Measurements from ENCODE around the gene DZIP1. TPM values are rescaled to one million over a fixed set of nuclear protein-coding genes. Genes with fewer than 3 reads are reported as not detected.
"Not testable (repeated sequence)": the region's sequence is repeated elsewhere in the genome, so short reads cannot be mapped to it uniquely, and the experiment has no call there.

The DZIP1 gene
- total RNA-seq, 1 donor from 2014 or later = 0.22 TPM

DNA sequence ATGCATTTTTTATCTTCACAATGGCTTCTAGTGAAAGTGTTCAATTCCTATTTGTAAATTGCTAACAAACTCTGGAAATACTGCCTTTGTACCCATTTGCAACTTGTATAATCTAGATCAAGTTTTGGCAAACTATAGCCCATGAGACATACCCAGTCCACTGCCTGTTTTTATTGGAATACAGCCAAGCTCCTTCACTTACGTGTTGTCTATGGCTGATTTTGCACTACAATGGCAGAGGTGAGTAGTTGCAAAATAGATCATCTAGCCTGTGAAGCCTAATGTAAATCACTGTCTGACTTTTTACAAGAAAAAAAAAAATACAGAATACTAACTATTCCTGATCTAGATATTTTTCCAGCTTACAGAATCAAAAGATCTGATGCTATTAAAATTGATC, 37.1 kb downstream of the DZIP1 start:
- intact Hi-C loops (cut with micrococcal nuclease) = no loop called here

GRCh38 chr13:95605448-95606125, 38.9 kb downstream of the DZIP1 start:
- intact Hi-C loops (cut with micrococcal nuclease) = no loop called here

DNA sequence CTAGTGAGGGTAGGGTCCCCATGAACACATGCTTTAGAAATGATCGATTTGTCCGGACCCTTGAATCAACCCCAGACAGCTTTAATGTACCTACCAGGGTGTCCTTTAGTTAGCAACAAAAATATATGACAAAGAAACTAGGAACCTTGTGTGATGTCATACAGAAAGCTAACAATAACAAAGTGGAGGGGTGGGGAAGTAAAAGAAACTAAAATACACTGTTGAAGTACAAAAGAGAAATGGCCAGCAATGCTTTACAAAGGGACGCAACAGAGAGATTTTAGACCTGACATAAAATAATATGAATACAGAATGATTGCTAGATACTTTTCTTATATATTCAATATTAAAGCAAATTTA, 40.0 kb downstream of the DZIP1 start:
- intact Hi-C loops (cut with micrococcal nuclease) = no loop called here

DNA sequence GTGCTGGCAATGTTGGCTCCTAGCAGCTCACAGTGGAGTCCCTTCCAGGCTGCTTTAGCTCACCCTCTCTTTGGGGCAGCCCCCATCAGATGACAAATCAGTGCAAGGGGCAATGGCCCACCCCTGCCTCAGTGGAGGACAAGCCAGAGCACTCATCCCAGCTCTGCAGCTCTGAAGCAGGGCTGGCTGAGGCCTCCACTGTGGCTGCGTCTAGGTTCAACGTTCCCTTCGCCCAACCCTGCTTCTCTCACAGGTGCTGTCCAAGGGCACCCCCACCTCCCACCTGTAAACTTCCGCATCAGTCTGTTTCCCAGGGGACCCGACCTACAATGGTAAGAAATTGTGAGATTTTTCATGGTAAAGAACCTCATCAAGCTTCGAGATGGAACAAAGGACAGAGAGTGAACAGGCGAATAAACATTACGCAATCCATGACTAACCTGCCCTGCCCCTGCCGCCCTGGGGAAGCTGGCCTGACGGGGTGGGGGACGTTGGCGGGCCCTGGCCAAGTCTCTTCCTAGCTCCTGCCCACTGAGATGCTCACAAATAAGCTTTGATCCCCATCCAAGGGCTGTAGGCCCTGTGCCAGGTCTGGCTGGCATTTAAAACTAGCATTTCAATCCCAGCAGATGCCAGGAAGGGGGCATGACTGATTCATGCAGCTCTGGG, 40.5 kb downstream of the DZIP1 start:
- intact Hi-C loops (cut with micrococcal nuclease) = no loop called here

- intact Hi-C loops (cut with micrococcal nuclease) = no loop called here
Measured at GRCh38 chr13:95601906-95602305, 42.6 kb downstream of the DZIP1 start.

GRCh38 chr13:95601216-95601615, 43.3 kb downstream of the DZIP1 start:
- intact Hi-C loops (cut with micrococcal nuclease) = no loop called here

GRCh38 chr13:95596701-95597100, 47.8 kb downstream of the DZIP1 start:
- intact Hi-C loops (cut with micrococcal nuclease) = no loop called here

GRCh38 chr13:95593462-95593861, 51.0 kb downstream of the DZIP1 start:
- intact Hi-C loops (cut with micrococcal nuclease) = no loop called here

DNA sequence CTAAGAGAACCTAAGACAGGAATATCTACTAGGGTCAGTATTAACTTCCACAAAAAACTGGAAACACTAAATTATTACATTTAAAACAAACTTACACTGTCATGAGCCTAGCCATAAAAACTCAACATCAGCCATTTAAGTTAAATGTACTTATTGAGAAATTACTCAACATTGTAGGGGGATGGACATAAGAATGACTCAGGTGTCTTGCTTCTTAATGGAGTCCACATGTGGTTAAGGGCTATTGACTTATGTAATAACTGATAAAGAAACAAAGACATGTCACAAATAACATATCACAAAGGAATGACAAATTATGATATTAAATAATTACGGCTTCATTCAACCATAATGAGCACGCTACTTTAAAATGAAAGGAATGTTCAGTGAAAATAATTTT, 55.8 kb downstream of the DZIP1 start:
- intact Hi-C loops (cut with micrococcal nuclease) = no loop called here

- intact Hi-C loops (cut with micrococcal nuclease) = no loop called here
Measured at GRCh38 chr13:95588134-95588533, 56.4 kb downstream of the DZIP1 start.

DNA sequence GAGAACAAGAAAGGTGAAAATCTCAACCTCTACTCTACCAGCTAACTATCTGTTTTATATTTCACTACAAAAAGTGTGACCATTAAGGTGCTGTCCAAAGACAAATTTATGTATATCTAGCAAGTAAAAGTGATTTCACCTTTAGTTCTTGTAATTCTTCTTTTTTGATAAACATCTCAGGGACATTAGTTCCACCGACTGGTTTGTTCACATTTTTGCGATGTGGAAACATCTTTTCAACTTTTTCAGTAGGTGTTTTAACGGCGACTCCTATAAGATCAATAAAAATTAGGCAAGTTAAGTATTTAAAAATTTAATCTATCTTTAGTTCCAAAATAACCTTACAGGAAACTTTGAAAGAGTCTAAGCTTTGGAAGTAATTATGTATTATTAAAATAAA, 58.6 kb downstream of the DZIP1 start:
- intact Hi-C loops (cut with micrococcal nuclease) = no loop called here

DNA sequence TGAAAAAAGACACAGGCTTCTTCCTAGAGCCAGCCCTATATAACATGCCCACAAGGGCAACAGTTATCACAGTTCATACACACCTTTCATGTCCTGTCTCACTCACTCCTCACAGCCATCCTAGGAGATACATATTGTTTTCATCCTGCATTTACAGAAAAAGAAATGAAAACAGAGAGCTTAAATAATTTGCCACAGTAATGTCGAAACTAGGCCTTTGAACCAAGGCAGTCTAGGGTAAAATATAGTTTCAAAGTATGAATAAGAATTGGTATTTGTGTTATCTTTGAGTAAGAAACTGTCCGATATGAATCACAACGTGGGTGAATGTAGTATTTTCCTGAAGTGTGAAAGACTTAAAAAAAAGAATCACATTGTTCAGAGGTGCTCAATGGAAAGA, 65.2 kb downstream of the DZIP1 start:
- intact Hi-C loops (cut with micrococcal nuclease) = no loop called here

DNA sequence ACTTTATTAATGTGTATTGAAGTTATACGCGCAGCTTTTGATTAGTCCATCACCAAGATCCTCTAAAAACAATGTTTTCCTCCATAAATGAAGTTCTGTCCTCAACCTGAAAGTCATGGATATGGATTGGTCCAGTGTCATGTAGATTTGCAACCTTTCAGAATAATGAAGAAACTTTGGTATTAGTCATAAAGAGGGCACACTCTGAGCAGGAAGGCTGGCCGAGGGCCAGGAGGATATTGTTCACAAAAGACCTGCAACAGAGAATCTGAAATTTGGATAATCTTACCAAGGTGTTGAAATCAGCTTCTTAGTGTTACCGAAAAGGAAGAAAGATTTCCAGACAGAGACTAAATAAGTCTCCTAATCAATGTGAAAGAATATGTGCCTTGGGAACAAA, 71.3 kb downstream of the DZIP1 start:
- intact Hi-C loops (cut with micrococcal nuclease) = no loop called here

DNA sequence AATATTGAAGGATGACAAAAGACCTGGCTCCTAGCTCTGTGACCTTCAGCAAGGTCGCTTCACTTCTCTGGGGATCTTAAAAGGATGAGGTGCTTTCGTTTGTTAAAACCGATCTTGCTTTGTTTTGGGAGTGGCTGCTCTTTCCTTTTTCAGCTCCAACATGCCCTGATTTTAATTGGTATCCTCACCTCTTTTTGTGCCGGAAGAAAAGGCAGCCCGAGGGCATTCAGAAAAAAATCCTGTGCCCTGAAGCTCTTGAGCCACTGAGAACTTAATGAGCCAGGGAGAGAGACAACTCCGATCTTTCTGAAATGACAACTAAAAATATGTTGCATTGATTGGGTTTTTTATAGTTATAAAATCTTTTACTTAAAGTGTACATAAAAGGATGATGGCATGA, 72.6 kb downstream of the DZIP1 start:
- intact Hi-C loops (cut with micrococcal nuclease) = no loop called here

GRCh38 chr13:95570016-95570415, 74.5 kb downstream of the DZIP1 start:
- intact Hi-C loops (cut with micrococcal nuclease) = no loop called here

GRCh38 chr13:95568131-95568530, 76.4 kb downstream of the DZIP1 start:
- intact Hi-C loops (cut with micrococcal nuclease) = no loop called here

GRCh38 chr13:95565758-95566157, 78.7 kb downstream of the DZIP1 start:
- intact Hi-C loops (cut with micrococcal nuclease) = not testable (repeated sequence)

DNA sequence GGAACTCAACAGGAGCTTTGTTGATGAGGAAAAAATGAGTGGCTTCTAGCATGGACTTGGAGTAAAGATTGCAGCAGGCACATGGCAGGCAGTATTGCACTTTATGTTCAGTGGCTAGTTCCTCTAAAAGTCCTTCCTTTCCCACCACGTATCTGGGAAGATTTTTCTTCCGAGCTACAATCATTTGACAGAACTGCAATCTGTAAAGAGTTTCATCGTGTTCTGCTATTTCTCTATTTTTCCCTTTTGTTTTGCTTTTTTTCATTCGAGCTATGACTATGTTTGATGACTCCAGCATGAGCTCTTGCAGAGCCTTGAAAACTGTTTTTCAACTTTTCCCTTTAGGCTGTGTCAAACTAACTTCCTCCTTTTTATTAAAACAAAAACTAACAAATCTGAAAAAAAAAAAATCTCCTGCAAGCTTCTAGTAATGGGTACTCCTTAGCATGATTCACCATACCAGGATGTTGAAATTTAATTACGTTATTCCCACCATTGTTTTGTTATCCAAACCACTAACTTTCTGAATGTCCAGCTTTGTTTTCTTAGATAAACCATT, 79.7 kb downstream of the DZIP1 start:
- intact Hi-C loops (cut with micrococcal nuclease) = no loop called here

- intact Hi-C loops (cut with micrococcal nuclease) = no loop called here
Measured at GRCh38 chr13:95564091-95564490, 80.4 kb downstream of the DZIP1 start.

DNA sequence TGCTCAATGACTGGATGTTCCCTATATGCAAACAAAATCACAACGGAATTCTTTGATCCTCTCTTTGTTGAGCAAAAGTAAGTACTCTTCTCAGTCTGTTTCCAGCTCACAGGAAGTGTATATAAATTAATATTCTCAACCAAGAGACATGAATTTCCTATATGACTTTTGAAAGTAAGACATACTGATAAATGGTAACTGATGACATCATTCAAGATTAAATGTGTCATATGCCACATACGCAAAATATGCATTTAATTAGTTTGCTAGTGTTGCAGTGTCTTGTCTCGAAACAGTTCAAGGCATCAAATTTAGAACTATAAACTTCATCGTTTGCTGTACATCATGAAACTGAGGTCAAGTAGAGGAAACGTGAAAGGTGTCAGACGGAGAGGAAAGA, 84.1 kb downstream of the DZIP1 start:
- intact Hi-C loops (cut with micrococcal nuclease) = no loop called here

- intact Hi-C loops (cut with micrococcal nuclease) = loop anchor here (10.0 kb wide), 1 partner anchor 854 kb away; no protein-coding TSS in a partner anchor
Measured at GRCh38 chr13:95559100-95559499, 85.4 kb downstream of the DZIP1 start.

- intact Hi-C loops (cut with micrococcal nuclease) = loop anchor here (10.0 kb wide), 1 partner anchor 852 kb away; no protein-coding TSS in a partner anchor
Measured at GRCh38 chr13:95557013-95557412, 87.5 kb downstream of the DZIP1 start.
